Keratinocyte (primary cell): Measurements from ENCODE around the gene MKLN1. TPM values are rescaled to one million over a fixed set of nuclear protein-coding genes. Genes with fewer than 3 reads are reported as not detected.
A peak's percentile ranks its signal among the peaks of the same experiment; 100 is the strongest.

Experiments
- DNase-seq: peaks from one replicate; pipeline ENCODE4 v3.0.0-alpha.2; 2011; ENCODE audit warnings: low read depth, missing footprints, low spot score
- FAIRE-seq: peaks from 2 replicates; lab custom pipeline; 2011; peaks lifted over from hg19 to GRCh38; lab: Jason Lieb, UNC
- H2AFZ ChIP-seq: 2 replicates; pipeline ENCODE4 v1.6.0; 2012; ENCODE audit warnings: low read length, control low read depth, inconsistent platforms; ENCODE audit not compliant: control insufficient read depth
- H3K27ac ChIP-seq: 2 replicates; pipeline ENCODE4 v1.5.1; 2011; ENCODE audit warnings: low read length; ENCODE audit not compliant: control insufficient read depth, insufficient read depth
- H3K27me3 ChIP-seq: 3 replicates; pipeline ENCODE4 v1.6.0; 2011; ENCODE audit warnings: low read length; ENCODE audit not compliant: control insufficient read depth, insufficient read depth; ENCODE audit errors: extremely low read depth
- H3K36me3 ChIP-seq, 2 experiments: 2 replicates in 1 of 2; 3 replicates in 1 of 2; pipeline ENCODE4 v1.5.1; 2011; ENCODE audit warnings: low read length in 2 of 2, mild to moderate bottlenecking in 1 of 2; ENCODE audit not compliant: control insufficient read depth in 2 of 2, insufficient read depth in 2 of 2; ENCODE audit errors: extremely low read depth in 1 of 2
- H3K4me1 ChIP-seq: 3 replicates; pipeline ENCODE4 v1.5.1; 2011; ENCODE audit warnings: low read length; ENCODE audit not compliant: control insufficient read depth, insufficient read depth; ENCODE audit errors: extremely low read depth
- H3K4me2 ChIP-seq: 3 replicates; pipeline ENCODE4 v1.6.0; 2011; ENCODE audit warnings: low read depth, low read length; ENCODE audit not compliant: control insufficient read depth, insufficient read depth; ENCODE audit errors: extremely low read depth
- H3K4me3 ChIP-seq, 3 experiments: fragments of 200-600 bp in 1 of 3; sonication (generic) in 1 of 3; 2 replicates in 2 of 3; 3 replicates in 1 of 3; pipeline ENCODE4 v1.5.1; 2011 to 2016; ENCODE audit warnings: low read length in 3 of 3, mild to moderate bottlenecking in 3 of 3, control low read depth in 2 of 3, inconsistent platforms in 1 of 3, low read depth in 1 of 3, mixed read lengths in 1 of 3, mixed run types in 1 of 3, moderate library complexity in 1 of 3; ENCODE audit not compliant: control insufficient read depth in 2 of 3, insufficient read depth in 2 of 3; ENCODE audit errors: extremely low read depth in 1 of 3
- H3K79me2 ChIP-seq: 2 replicates; pipeline ENCODE4 v1.6.0; 2012; ENCODE audit warnings: low read length; ENCODE audit not compliant: control insufficient read depth, insufficient read depth
- H3K9ac ChIP-seq: 3 replicates; pipeline ENCODE4 v1.6.0; 2011; ENCODE audit warnings: low read length; ENCODE audit not compliant: control insufficient read depth, insufficient read depth; ENCODE audit errors: extremely low read depth
- H3K9me1 ChIP-seq: 3 replicates; pipeline ENCODE4 v1.6.0; 2011; ENCODE audit warnings: low read length; ENCODE audit not compliant: control insufficient read depth, insufficient read depth; ENCODE audit errors: extremely low read depth
- H3K9me3 ChIP-seq: 2 replicates; pipeline ENCODE4 v1.5.1; 2012; ENCODE audit warnings: low read depth, low read length; ENCODE audit not compliant: control insufficient read depth
- H4K20me1 ChIP-seq: 3 replicates; pipeline ENCODE4 v1.6.0; 2011; ENCODE audit warnings: low read length; ENCODE audit not compliant: control insufficient read depth, insufficient read depth; ENCODE audit errors: extremely low read depth
- EZH2 ChIP-seq: IDR thresholded peaks from one replicate; pipeline ENCODE4 v1.6.1; 2012; ENCODE audit warnings: inconsistent platforms, mild to moderate bottlenecking, low read length, moderate library complexity
- dilution Hi-C: fragments of 300-500 bp; cut with MboI; formaldehyde crosslinking; loops from one replicate; pipeline ENCODE4 v1.7.0; 2020; ENCODE audit warnings: low sequenced_read_pairs; ENCODE audit not compliant: extremely low pct_ligation_motif_present
- polyA plus RNA-seq, 5 experiments: library from polyadenylated mRNA; depleted of rRNA in 3 of 5; stranded (reverse) in 3 of 5; stranded (forward) in 1 of 5; unstranded in 1 of 5; fragments of >200 nt; gene quantifications; 1 replicate in 1 of 5; 2 replicates in 3 of 5; 3 replicates in 1 of 5; pipeline versions ENCODE4 v1.2.1 to v1.2.3, GENCODE V29; 2011 to 2012; ENCODE audit warnings: missing spikeins in 2 of 5, low read depth in 1 of 5, low replicate concordance in 1 of 5
- TF ChIP-seq, protein P1 (sequence below), 3 experiments: IDR thresholded peaks in 1 of 3; conservative IDR thresholded peaks in 1 of 3; optimal IDR thresholded peaks in 1 of 3; 2 replicates in 2 of 3; 3 replicates in 1 of 3; pipeline versions ENCODE3 to v1.5.1; 2011; ENCODE audit warnings: low read length in 3 of 3, mild to moderate bottlenecking in 3 of 3, moderate library complexity in 2 of 3, control low read depth in 1 of 3, inconsistent platforms in 1 of 3; ENCODE audit not compliant: insufficient read depth in 2 of 3; ENCODE audit errors: extremely low read depth in 1 of 3

The MKLN1 gene
- polyA plus RNA-seq, 1 donor (not counting 4 experiments of a cell fraction or from before 2014, with no cell fraction given): 43.8 TPM

DNA sequence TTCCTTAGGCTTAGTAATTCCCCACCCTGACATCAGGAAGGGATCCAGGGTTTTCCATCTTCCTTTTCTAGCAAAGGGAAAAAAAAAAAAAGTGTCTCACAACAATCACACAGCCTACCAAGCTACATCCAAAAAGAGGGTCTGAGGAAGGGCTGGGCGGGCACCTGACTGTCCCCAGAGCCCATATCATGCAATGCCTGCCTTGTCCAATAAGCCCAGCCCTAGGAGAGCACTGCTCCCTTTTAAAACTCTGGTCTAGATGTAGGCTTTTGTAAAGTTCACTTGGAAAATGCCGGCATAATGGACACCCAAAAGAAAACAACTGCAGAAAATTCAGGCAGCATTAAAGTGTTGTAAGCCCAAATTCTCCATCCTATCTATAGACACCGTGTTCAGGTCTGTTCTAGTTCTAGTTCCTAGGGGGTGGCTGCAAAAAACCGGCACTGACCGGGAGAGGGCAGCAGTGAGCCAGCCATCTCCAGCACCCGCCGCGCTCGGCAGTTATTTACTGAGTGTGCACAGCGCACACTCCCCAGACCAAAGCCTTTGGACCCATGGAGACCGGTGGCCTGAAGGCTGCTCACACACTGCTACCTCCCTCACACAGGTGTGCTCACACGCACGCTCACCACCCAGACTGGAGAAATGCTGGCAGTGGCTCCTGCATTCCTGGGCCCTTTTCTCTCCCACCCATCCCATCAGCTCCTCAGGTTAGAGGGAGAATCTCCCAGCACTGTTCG is 180.1 kb downstream of the MKLN1 start:
- H3K4me3 ChIP-seq: no peak overlapping the region
- dilution Hi-C loops: no loop called here
- no peak for DNase-seq
- no peaks in the 10 kb centered on the region for H4K20me1 ChIP-seq
- no peak for FAIRE-seq
- no peak overlapping the region for H3K27ac ChIP-seq
- no peaks in the 10 kb centered on the region for H3K4me1 ChIP-seq
- TF ChIP-seq, protein P1, sequence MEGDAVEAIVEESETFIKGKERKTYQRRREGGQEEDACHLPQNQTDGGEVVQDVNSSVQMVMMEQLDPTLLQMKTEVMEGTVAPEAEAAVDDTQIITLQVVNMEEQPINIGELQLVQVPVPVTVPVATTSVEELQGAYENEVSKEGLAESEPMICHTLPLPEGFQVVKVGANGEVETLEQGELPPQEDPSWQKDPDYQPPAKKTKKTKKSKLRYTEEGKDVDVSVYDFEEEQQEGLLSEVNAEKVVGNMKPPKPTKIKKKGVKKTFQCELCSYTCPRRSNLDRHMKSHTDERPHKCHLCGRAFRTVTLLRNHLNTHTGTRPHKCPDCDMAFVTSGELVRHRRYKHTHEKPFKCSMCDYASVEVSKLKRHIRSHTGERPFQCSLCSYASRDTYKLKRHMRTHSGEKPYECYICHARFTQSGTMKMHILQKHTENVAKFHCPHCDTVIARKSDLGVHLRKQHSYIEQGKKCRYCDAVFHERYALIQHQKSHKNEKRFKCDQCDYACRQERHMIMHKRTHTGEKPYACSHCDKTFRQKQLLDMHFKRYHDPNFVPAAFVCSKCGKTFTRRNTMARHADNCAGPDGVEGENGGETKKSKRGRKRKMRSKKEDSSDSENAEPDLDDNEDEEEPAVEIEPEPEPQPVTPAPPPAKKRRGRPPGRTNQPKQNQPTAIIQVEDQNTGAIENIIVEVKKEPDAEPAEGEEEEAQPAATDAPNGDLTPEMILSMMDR (optimal IDR thresholded peaks at IDR 0.05 in 1 of 3, IDR thresholded peaks at IDR 0.05 in 1 of 3, conservative IDR thresholded peaks at IDR 0.05 in 1 of 3; ENCODE audit: extremely low read depth in 1 of 3, insufficient read depth in 2 of 3, low read length in 3 of 3): peak; percentile 89 to 92 (median 90)
- TF ChIP-seq EZH2: peak; percentile 25
- H3K4me2 ChIP-seq: peak overlapping the region; percentile 18
- H3K27me3 ChIP-seq: peaks cover 13% of the 10 kb centered on the region
- no peak overlapping the region for H2AFZ ChIP-seq
- H3K9me1 ChIP-seq: no peaks in the 10 kb centered on the region
- H3K9ac ChIP-seq: no peak overlapping the region
- no peaks in the 10 kb centered on the region for H3K79me2 ChIP-seq
- H3K9me3 ChIP-seq: no peaks in the 10 kb centered on the region
- H3K36me3 ChIP-seq: no peaks in the 10 kb centered on the region

DNA sequence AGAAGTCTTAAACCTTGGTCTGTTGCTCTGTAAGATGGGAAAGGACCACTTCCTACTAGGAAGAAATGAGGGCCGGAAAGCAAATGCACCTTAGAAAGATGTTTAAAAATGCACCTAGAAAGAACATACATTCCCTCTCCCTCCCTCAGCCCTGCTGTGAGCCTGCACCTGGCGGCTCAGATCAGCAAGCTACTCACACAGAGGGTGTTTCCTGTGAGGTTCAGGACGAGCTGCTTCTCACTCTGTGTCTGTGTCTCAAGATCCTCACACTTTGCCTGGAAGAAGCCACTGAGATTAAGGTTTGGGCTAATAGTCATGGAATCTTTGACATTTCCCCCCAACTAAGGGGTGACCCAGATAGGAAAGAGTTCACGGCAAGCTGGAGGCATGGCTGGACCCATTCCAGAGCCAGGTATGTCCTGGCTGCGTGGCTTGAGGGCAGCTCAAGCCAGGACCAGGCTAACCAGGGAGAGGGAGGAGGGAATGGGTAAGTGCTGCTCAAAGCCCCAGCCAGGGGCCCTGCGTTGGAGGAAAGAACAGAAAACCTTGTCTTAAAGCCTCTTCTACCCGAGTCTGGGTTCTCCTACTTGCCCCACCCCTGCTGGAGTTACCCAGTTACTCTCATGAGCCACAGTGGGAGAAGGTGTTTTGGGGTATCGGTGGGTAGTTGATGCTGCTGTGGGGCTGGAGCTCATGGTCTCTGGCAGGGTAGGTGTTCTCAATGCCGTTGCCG is 181.2 kb downstream of the MKLN1 start:
- no peaks in the 10 kb centered on the region for H3K36me3 ChIP-seq
- H3K4me3 ChIP-seq: no peak overlapping the region
- H3K27ac ChIP-seq: no peak overlapping the region
- no peak overlapping the region for H3K4me2 ChIP-seq
- H3K4me1 ChIP-seq: no peaks in the 10 kb centered on the region
- FAIRE-seq (no peak), DNase-seq (no peak)
- no peaks in the 10 kb centered on the region for H3K9me3 ChIP-seq
- H3K9ac ChIP-seq: no peak overlapping the region
- H4K20me1 ChIP-seq: no peaks in the 10 kb centered on the region
- no peaks in the 10 kb centered on the region for H3K9me1 ChIP-seq
- no peak overlapping the region for H2AFZ ChIP-seq
- TF ChIP-seq EZH2: no peak
- TF ChIP-seq, protein P1 (optimal IDR thresholded peaks at IDR 0.05 in 1 of 3, IDR thresholded peaks at IDR 0.05 in 1 of 3, conservative IDR thresholded peaks at IDR 0.05 in 1 of 3; ENCODE audit: extremely low read depth in 1 of 3, insufficient read depth in 2 of 3, low read length in 3 of 3): no peak
- no peaks in the 10 kb centered on the region for H3K79me2 ChIP-seq
- peaks cover 13% of the 10 kb centered on the region for H3K27me3 ChIP-seq
- dilution Hi-C loops: no loop called here
